Caki2 (cell line): ENCODE results near the gene KRT14. TPM values are rescaled to one million over a fixed set of nuclear protein-coding genes. Genes with fewer than 3 reads are reported as not detected.
A peak's percentile ranks its signal among the peaks of the same experiment; 100 is the strongest.
"Not testable (repeated sequence)": the region's sequence is repeated elsewhere in the genome, so short reads cannot be mapped to it uniquely, and the experiment has no call there.

Experiments
- DNase-seq: peaks from one replicate; pipeline ENCODE4 v3.0.0-alpha.2; 2015; ENCODE audit warnings: low read depth
- in situ Hi-C: cut with HindIII; loops from 2 replicates; pipeline ENCODE4 v1.10.0; 2016; ENCODE audit warnings: low sequenced_read_pairs, low pct_unique_long_range_greater_than_20kb, mixed read lengths
- total RNA-seq: library from RNA; depleted of rRNA; stranded (reverse); fragments of >200 nt; shearing (Covaris generic); gene quantifications from 2 replicates; pipeline ENCODE4 v1.2.3, GENCODE V29; 2014; ENCODE audit warnings: low replicate concordance; rRNA removed

Gene KRT14
- total RNA-seq = not detected in 2 replicates

- in situ Hi-C loops = no loop called here
- DNase-seq = no peak
Observed at GRCh38 chr17:41586863-41587495, at the start of gene KRT14. KRT14 (minus strand) TSS chr17:41586895; CDS start chr17:41586834, 61 bp downstream.

GRCh38 chr17:41635121-41636097 lies 48.7 kb upstream of the KRT14 start:
- DNase-seq = no peak
- in situ Hi-C loops = no loop called here

- no peak for DNase-seq
- in situ Hi-C loops = no loop called here
Observed at GRCh38 chr17:41634639-41635038, 47.9 kb upstream of the KRT14 start.

GRCh38 chr17:41633556-41634199 lies 47.0 kb upstream of the KRT14 start:
- DNase-seq = peak; percentile 19
- in situ Hi-C loops = no loop called here

- no peak for DNase-seq
- in situ Hi-C loops = no loop called here
Observed at GRCh38 chr17:41632482-41633105, 45.9 kb upstream of the KRT14 start.

GRCh38 chr17:41631898-41632285 lies 45.2 kb upstream of the KRT14 start:
- DNase-seq = no peak
- in situ Hi-C loops = no loop called here

- in situ Hi-C loops = no loop called here
- no peak for DNase-seq
Observed at GRCh38 chr17:41631025-41631897, 44.6 kb upstream of the KRT14 start.

GRCh38 chr17:41629826-41630670 lies 43.4 kb upstream of the KRT14 start:
- in situ Hi-C loops = no loop called here

GRCh38 chr17:41629316-41629715 lies 42.6 kb upstream of the KRT14 start:
- in situ Hi-C loops = no loop called here
- no peak for DNase-seq

More at GRCh38 chr17:41629826-41630670, 43.4 kb upstream of the KRT14 start:
- no peak for DNase-seq

- in situ Hi-C loops, DNase-seq: not testable (repeated sequence)
Observed at GRCh38 chr17:41628621-41629255, 42.0 kb upstream of the KRT14 start.

- DNase-seq, in situ Hi-C loops: not testable (repeated sequence)
Observed at GRCh38 chr17:41628073-41628370, 41.3 kb upstream of the KRT14 start.

GRCh38 chr17:41627316-41628072 lies 40.8 kb upstream of the KRT14 start:
- in situ Hi-C loops = no loop called here
- no peak for DNase-seq

- in situ Hi-C loops, DNase-seq: not testable (repeated sequence)
Observed at GRCh38 chr17:41626914-41627295, 40.2 kb upstream of the KRT14 start.

GRCh38 chr17:41626028-41626913 lies 39.6 kb upstream of the KRT14 start:
- in situ Hi-C loops, DNase-seq: not testable (repeated sequence)

GRCh38 chr17:41625602-41626001 lies 38.9 kb upstream of the KRT14 start:
- no peak for DNase-seq
- in situ Hi-C loops = no loop called here
